PC-3 (cell line): ENCODE data around the gene SNX9.

Experiments used
- CTCF ChIP-seq: fragments of 300-600 bp; sonication (generic); conservative IDR thresholded peaks from 2 replicates; pipeline ENCODE4 v1.5.1; 2017; ENCODE audit warnings: antibody characterized with exemption, low read depth, mild to moderate bottlenecking, low read length
- EZH2 ChIP-seq: fragments of 300-600 bp; sonication (generic); IDR thresholded peaks from one replicate; pipeline ENCODE4 v1.6.1; 2017; ENCODE audit warnings: antibody characterized with exemption, mild to moderate bottlenecking, low read length; ENCODE audit not compliant: unreplicated experiment
- EZH2phosphoT487 ChIP-seq: fragments of 300-600 bp; sonication (generic); IDR thresholded peaks from 2 replicates; pipeline ENCODE4 v1.6.1; 2018; ENCODE audit warnings: mild to moderate bottlenecking, antibody characterized with exemption, low read length, borderline replicate concordance

GRCh38 chr6:157850030-157850429, 27.0 kb downstream of the SNX9 start:
- TF ChIP-seq EZH2 (no peak), CTCF (no peak), EZH2phosphoT487 (no peak)
